ENCODE results near the gene FXYD6.

- TF ChIP-seq CTCF (IDR thresholded peaks at IDR 0.05): peak in 5 of 7 experiments; percentile 77 to 95 (median 89)
- TF ChIP-seq POLR2A (IDR thresholded peaks at IDR 0.05): no peak
- TF ChIP-seq EP300 (IDR thresholded peaks at IDR 0.05): no peak
These were observed 68.8 kb downstream of the FXYD6 start for GRCh38 chr11:117807482-117808327.

Measured in stomach (tissue), 4 donors.